ES-I3 (cell line): ENCODE measurements around the gene HINFP.
"Not testable (repeated sequence)": the region's sequence is repeated elsewhere in the genome, so short reads cannot be mapped to it uniquely, and the experiment has no call there.

Source experiments
- H3K36me3 ChIP-seq: 2 replicates; pipeline ENCODE4 v1.6.1; 2013; ENCODE audit warnings: mild to moderate bottlenecking, low read length, control low read depth, moderate library complexity; ENCODE audit not compliant: insufficient read depth
- H3K4me1 ChIP-seq: 2 replicates; pipeline ENCODE4 v1.6.1; 2013; ENCODE audit warnings: mild to moderate bottlenecking, control low read depth, low read length; ENCODE audit not compliant: insufficient read depth
- H3K9ac ChIP-seq: 2 replicates; pipeline ENCODE4 v1.6.1; 2013; ENCODE audit warnings: low read depth, mild to moderate bottlenecking, low read length, moderate library complexity
- H3K9me3 ChIP-seq: 2 replicates; pipeline ENCODE4 v1.6.1; 2013; ENCODE audit warnings: mild to moderate bottlenecking, low read length, moderate library complexity; ENCODE audit not compliant: control insufficient read depth, insufficient read depth

The HINFP gene

GRCh38 chr11:119168471-119169281 lies 47.3 kb downstream of the HINFP start, which contains the start of gene NLRX1:
NLRX1 (plus strand) TSS chr11:119168725; CDS start chr11:119171404, 2,679 bp downstream.
- Histone ChIP-seq H3K9ac (peak within 1 kb of the TSS; percentile 95), H3K9me3 (no peaks in the 10 kb centered on the region), H3K4me1 (peaks cover 7% of the 10 kb centered on the region; the same call in 1 of the 2 replicates), H3K36me3 (no peaks in the 10 kb centered on the region; the same call in 1 of the 2 replicates)

GRCh38 chr11:119169282-119169719 lies 47.9 kb downstream of the HINFP start:
- Histone ChIP-seq H3K9me3 (no peaks in the 10 kb centered on the region), H3K36me3 (no peaks in the 10 kb centered on the region; the same call in 1 of the 2 replicates), H3K9ac (peak overlapping the region; percentile 95), H3K4me1 (peaks cover 7% of the 10 kb centered on the region; the same call in 1 of the 2 replicates)

- no peak overlapping the region for H3K9ac ChIP-seq
- no peaks in the 10 kb centered on the region; the same call in 1 of the 2 replicates for H3K4me1 ChIP-seq
- peaks cover 3% of the 10 kb centered on the region for H3K36me3 ChIP-seq
- no peaks in the 10 kb centered on the region for H3K9me3 ChIP-seq
Observed at GRCh38 chr11:119172513-119172912, 51.1 kb downstream of the HINFP start.

GRCh38 chr11:119173453-119173852 lies 52.1 kb downstream of the HINFP start:
- H3K9me3 ChIP-seq: no peaks in the 10 kb centered on the region
- peaks cover 5% of the 10 kb centered on the region; the same call in 1 of the 2 replicates for H3K4me1 ChIP-seq
- H3K9ac ChIP-seq: no peak overlapping the region
- H3K36me3 ChIP-seq: peaks cover 3% of the 10 kb centered on the region

GRCh38 chr11:119175493-119176077 lies 54.2 kb downstream of the HINFP start:
- Histone ChIP-seq H3K4me1 (peaks cover 5% of the 10 kb centered on the region; the same call in 1 of the 2 replicates), H3K36me3 (peaks cover 3% of the 10 kb centered on the region), H3K9ac (no peak overlapping the region), H3K9me3 (no peaks in the 10 kb centered on the region)

- Histone ChIP-seq H3K36me3 (peaks cover 3% of the 10 kb centered on the region), H3K9ac (no peak overlapping the region), H3K4me1 (peaks cover 5% of the 10 kb centered on the region; the same call in 1 of the 2 replicates)
Observed at GRCh38 chr11:119178166-119178680, 56.8 kb downstream of the HINFP start.

GRCh38 chr11:119179342-119179741 lies 58.0 kb downstream of the HINFP start:
- H3K36me3 ChIP-seq: peaks cover 3% of the 10 kb centered on the region
- H3K9me3 ChIP-seq: no peaks in the 10 kb centered on the region
- peaks cover 5% of the 10 kb centered on the region; the same call in 1 of the 2 replicates for H3K4me1 ChIP-seq
- H3K9ac ChIP-seq: no peak overlapping the region

More at GRCh38 chr11:119178166-119178680, 56.8 kb downstream of the HINFP start:
- no peaks in the 10 kb centered on the region for H3K9me3 ChIP-seq

GRCh38 chr11:119179983-119180382 lies 58.6 kb downstream of the HINFP start:
- H3K36me3 ChIP-seq: peaks cover 3% of the 10 kb centered on the region
- no peaks in the 10 kb centered on the region for H3K9me3 ChIP-seq
- no peak overlapping the region for H3K9ac ChIP-seq
- H3K4me1 ChIP-seq: peaks cover 5% of the 10 kb centered on the region; the same call in 1 of the 2 replicates

GRCh38 chr11:119180729-119181676 lies 59.6 kb downstream of the HINFP start:
- Histone ChIP-seq H3K36me3 (no peaks in the 10 kb centered on the region; the same call in 1 of the 2 replicates), H3K4me1 (peaks cover 5% of the 10 kb centered on the region; the same call in 1 of the 2 replicates), H3K9me3 (no peaks in the 10 kb centered on the region), H3K9ac (no peak overlapping the region)

- Histone ChIP-seq H3K36me3 (no peaks in the 10 kb centered on the region; the same call in 1 of the 2 replicates), H3K9me3 (no peaks in the 10 kb centered on the region), H3K4me1 (peaks cover 5% of the 10 kb centered on the region; the same call in 1 of the 2 replicates), H3K9ac (no peak overlapping the region)
Observed at GRCh38 chr11:119181677-119182412, 60.5 kb downstream of the HINFP start.

GRCh38 chr11:119184399-119184798 lies 63.0 kb downstream of the HINFP start:
- H3K9ac ChIP-seq, H3K36me3 ChIP-seq, H3K9me3 ChIP-seq, H3K4me1 ChIP-seq: not testable (repeated sequence)
